Amniotic stem cell (primary cell): ENCODE data around the gene PTPN20.

ENCODE experiments used
- DNase-seq: peaks from one replicate; lab custom pipeline; 2025; lab: John Stamatoyannopoulos, UW

PTPN20 gene

DNA sequence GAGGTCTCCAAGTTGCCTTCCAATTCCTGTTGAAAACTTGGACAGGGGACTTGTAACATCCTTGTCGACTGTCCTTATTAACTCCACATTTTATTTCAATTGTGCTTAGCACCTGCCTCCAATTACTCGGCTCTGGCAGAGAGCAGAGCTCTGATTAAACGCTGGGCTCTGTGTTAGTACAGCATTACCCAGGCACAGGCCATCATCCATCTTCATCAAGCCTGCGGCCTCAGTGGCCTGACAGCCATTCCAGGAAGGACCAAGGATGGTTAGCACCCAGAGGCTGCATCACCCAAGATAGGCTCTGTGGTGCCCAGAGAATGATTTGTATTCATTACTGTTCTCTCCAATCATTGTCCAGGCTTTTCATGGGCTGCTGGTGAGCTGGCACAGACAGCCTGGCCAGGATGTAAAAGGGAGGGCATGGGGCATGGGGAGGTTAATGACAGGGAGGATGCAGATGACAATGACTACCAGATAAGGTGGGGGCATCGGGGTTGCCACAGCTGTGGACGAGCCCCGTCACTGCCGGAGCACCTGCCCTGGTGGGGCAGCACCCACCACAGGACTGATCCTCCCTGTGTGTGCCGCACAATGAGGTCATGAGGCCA, 123.3 kb downstream of the PTPN20 start:
- no peak for DNase-seq

DNA sequence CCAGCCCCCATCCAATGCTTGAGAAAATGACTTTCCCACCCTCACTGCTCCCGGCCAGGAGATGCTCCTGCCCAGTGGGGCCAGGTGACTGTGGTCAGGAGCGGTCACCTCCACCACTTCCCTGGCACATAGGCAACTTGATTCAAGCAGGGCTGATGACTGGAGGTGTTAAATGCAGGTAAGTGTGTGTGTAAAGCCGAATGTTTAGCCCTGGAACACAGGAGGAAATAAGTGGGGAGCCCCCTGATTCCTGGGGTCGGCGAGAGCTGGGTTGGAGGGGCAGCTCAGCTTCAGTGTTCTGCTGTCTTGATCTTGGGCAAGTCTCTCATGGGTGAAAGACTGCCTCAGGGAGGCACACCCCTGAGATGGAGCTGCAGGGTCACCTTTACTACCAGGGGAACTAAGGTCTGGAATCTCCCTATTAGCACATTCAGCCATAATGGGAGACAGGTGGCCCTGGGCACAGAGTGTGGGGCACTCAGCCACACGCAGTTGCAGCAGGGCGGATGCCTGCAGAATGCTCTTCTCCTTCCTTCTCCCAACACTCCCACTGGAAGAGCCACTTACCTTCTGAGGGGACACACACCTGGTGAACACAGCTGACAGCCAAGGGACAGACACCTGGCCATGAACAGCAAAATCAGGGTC, 124.1 kb downstream of the PTPN20 start:
- no peak for DNase-seq

DNA sequence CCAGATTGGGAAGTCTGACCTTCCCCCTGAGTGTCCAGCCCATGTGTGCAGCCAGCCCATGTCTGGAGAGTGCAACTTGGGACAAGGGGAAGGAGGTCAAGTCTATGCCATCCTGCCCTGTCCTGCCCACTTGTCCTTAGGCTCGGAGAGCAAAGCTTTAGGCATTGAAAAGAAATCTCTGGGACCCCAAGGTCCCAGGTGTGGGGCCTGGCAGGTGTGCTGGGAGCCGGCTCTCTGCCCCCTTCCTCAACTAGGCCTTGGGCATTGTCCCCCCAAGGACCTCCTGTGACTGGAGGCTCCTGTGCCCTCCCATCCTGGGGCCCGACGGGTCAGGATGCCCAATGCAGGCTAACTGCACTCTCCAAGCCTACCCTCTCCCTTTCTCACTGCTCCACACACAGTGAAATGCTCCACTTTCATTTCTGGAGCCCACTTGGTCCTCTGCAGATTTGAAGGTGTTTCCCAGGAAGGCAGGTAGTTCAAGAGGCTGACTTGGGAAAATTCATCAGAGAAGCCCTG, 124.7 kb downstream of the PTPN20 start:
- DNase-seq, result no peak

DNA sequence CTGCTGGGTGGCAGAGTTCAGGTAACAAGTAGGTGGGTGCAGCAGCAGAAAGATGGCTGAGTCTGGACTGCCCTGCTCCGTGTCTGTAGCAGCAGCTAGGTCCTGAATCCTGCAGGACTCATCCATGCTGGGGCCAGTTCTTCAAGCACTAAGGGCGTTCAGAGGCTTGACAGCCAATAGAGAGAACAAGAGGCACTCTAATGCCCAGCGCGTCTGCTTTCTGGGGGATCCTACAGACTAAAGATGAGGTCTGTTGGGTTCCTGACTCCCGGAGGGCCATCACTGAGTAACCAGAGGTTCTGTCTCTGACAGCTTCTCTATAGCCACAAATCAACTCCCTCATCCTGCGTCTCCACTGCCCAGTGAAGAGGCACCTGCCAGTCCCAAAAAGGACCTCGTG, 125.5 kb downstream of the PTPN20 start:
- DNase-seq, result no peak

DNA sequence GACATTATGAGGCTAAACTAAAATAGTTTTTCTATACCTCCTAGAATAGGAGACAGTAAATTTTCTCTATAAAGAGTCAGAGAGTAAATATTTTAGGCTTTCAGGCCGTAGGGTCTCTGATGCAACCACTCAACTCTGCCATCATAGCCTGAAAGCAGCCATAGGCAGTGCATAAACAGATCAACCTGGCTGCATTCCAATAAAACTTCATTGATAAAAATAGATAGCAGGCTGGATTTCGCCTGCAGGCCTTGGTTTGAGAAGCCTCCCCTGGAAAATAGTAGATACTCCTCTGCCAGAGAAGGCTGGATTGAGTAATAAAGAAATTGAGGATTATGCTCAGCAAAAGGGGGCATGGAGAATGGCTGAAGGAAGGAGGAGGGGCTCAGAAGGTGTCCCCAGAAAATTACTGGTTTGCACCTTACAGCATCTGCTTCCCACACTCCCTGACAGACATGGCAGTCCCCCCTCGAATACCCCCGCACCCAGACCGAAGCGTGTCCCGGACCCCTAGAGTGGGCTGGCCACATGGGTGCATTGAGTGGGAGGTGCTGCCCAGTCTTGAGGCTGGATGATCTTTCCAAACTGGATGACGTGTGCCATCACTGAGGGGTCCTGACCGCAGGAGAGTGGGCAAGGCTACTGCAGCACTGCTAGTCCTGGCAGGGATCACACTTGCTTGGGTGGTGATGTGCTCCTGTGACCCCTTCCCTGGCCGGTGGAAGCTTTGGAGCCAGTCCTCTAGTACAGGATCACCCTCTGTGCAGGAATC, 126.6 kb downstream of the PTPN20 start:
- DNase-seq, result no peak

DNA sequence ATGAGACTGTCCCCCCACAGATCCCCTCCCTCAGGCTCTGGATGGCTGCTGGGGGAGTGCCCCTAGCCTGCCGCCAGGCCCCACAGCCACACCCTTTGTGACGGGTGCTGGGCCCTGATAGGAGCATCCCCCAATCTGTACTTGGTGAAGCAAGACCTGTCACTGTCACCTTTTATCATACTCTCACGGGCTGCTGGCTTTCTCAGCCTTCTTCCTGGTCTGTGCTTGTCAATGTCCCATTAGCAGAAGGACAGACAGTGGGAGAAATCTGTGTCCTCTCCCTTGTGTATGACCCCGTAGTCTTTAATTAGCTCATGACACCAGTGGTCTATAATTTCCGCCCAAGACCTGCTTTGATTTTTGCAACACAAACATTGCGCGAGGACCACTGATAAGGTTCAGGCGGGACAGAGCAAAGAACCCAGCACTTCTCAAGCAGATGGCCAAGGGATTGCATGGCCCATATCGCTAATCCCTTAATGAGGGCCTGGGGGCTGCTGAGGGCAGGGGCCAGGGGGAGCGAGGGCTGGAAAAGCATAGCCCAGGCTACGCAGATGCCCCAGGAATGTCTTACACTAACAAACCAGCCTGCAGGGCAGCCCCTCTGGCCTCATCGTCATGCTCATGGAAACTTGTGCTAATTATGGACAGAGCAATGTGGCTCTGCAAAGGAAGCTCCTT, 127.8 kb downstream of the PTPN20 start:
- DNase-seq, result no peak

DNA sequence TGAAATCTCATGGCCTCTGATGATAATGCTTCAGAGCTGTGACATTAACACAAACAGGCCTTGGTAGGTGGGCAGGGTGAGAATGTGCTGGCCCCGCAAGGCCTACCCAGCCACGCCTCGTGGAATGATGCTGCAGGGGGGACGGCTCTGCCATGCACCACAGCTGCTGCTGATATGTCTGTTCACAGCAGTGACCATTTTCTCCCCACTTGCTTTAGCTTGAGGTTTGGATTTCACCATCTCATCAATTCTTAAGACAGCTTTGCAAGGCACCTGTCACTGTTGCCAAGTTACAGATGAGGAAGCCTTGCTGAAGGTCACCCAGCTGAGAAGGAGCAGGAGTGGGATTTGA, 128.3 kb downstream of the PTPN20 start:
- DNase-seq, result no peak

DNA sequence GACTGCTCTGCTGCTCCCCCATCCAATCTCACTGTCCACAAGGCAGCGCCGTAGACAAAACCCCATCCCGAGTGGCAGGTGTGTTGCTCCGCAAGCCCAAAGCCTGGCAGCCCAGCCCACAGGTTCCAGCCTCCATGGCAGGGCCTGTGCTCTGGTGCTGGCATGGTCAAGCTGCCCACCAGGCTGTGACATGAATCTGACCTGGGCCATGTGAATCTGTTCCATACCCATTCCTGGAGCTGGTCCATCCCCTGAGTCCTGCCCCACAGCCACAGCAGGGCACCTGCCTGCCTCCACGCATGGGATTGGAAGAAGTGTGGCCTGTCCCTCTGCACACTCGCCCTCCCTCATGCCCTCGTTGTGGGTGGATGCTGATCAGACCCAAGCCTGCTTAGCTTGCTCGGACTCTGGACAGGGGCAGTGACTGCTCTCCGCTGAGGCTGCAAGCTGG, 128.8 kb downstream of the PTPN20 start:
- no peak for DNase-seq

DNA sequence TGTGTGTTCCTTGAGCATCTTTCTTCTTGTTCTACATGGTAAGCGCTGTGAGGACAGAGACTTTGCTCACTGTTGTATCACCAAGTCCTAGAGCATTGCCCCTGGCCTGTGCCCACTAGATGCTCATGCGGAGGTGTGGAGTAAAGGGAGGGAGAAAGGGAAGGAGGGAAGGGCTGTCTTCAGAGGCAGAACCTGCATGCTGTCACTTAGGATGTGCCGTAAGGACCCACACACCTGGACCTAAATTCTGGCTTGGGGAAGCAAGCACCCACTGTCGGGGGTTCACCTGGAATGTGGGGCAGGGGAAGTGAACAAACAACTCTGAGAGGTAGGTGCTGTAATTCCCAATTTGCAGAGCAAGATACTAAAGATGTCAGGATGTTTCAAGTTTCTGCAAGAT, 129.5 kb downstream of the PTPN20 start:
- DNase-seq, result no peak

DNA sequence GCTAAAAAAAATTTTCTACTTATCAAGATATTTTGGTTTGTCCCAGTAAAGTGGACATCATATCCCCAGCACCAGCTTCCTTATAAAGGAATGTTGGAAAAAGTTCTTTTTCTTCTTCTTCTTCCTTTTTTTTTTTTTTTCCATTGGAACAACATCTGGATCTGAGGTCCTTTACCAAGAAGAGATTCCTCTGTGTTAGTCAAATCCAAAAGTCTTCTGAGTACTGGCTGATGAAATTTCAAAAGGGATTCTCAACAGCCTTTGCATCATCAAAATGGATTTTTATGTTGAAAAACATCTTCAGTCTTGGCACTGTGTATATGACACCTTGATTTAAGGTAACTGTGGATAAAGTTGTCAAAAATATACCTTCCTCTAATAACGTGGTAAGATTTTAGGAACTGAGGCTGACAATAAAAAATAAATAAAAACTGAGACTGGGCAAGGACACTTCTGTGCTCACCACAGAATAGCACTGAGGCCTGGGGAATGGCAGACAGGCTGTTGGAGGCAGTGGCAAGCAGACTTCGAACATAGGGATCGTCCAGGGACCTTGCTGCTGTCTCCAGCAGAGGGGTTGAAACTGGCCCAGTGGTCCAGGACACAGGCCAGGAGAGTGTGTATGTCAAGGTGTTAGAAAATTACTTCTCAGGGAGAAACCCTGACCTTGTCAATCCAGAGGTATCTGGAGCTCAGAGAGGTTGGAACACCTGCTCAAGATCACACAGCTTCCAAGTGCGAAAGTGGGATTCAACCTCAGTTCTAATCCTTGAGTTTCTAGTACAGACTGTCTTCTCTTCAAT, 130.4 kb downstream of the PTPN20 start:
- no peak for DNase-seq

DNA sequence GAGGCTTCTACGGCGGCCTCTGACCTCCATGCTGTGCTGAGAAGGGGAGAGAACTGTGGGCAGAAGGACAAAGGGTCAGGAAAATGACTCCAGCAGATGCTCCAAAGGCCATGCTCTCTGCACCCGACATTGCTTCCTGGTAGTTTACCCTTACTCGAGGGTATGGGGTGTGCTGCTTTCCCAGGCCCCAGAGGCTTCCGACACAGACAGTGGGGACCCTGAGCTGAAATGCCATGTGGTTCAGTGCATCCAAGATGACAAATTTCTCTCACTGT, 130.9 kb downstream of the PTPN20 start:
- DNase-seq, result no peak

DNA sequence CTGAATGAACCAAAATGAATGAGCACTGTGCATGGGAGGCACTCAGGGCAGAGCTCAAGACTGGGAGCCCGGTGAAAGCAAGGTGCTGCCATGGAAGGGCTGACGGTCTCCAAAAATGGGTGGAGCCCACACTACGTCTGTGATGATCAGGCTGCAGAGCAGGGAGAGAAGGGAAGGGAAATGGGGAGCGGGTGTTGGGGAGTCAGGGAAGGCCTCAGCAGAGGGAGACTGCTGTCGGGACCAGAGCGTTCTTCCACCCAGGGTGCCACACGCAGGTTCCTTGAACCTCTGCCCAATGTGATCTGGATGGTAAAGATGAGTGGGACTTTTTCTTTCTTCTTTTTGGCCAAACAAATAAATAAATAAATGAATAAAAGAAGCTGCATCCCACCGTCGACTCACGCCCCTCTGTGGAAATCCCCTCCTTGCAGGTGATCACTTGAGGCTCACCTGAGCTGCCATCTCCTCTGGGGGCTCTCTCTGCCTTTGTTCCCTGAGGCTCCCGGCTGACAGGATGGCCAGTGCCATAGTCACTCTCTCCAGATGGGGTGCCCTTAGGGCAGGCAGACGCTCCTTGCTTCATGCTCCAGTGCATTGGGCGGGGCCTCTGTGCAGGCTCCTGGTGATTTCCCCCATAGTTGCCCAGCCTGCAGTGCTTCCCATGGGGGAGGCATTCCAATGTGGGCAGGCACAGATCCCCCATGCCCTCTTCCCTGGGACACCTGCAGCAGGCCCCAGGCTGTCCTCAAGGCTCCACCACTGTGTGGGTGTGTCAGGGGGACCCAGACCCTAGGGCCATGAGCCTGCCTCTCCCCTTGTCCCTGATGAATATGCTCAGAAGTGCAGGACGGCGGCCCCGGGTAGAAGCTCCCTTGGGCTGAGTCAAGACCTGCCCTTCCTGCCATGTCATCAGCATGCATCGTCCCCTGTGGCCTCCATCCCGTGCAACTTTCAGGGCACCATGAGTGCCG, 131.8 kb downstream of the PTPN20 start:
- DNase-seq, result no peak

DNA sequence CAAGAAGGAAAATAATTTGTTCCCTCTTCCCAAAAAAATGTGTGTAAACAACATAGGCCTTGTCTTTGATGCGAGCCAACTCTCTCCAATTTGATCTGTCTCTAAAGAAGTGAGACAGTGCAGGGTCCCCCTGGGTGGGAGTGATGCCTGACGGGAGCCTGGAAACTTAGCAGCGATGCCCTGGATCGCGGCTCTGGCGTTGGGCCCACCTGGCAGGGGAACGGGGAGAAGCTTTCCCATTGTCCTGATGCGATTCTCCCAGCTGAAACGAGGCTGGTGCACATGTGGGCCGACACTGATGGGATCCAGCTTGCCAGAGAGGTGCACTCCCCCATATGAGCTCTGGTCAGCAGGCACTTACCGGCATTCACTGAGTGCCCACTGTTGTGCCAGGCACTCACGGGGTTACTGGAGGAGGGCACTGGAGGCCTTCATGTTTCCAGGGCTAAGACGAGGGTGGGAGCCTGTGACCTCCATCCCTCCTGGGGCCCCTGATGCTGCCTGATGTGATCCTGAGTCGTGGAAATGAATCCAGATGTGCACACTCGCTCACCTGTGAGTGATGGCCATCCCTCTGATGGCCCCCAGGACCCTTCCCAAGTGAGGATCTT, 132.8 kb downstream of the PTPN20 start:
- no peak for DNase-seq

DNA sequence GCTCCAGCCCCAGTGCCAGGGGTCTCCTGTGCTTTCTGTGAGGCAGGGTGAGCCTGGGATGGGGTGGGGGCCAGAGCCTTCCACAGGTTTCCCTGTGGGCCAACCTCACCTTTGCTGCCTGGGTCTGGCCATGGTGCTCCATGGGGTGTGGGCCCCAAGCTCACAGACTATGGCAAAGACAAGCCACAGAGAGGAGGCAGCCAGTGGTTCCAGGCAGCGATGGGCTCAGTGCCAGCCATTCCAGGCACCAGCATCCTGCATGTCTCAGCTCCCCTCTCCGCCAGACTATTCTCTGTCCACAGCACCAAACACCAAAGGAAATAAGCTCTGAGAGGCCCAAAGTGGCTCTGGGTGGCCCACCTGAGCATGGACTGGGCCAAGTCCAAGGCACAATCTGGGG, 133.5 kb downstream of the PTPN20 start:
- DNase-seq, result no peak

DNA sequence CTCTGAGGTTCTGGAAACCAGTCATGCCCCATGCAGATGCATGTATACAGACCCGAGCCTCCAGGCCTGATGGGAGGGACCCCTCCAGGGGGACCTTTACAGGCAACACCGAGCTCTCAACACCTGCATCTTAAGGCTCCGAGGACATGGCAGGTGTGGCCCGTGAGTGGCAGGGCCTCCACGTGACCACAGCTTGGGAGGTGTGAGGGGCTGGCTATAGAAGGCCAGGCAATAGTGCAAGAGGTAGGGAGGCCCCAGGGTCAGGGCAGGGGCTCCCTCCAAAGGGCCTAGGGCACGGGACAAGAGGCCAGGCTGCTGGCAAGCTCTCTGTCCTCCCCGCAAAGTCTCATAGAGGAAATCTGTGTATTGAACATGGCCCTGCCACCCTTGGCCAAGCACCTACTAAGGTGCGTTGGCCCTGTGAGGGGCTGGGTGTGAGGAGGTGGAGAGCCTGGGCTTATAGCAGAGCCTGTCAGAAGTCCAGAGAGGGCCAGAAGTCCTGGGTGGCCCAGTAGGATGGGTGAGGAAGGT, 134.2 kb downstream of the PTPN20 start:
- DNase-seq, result no peak

DNA sequence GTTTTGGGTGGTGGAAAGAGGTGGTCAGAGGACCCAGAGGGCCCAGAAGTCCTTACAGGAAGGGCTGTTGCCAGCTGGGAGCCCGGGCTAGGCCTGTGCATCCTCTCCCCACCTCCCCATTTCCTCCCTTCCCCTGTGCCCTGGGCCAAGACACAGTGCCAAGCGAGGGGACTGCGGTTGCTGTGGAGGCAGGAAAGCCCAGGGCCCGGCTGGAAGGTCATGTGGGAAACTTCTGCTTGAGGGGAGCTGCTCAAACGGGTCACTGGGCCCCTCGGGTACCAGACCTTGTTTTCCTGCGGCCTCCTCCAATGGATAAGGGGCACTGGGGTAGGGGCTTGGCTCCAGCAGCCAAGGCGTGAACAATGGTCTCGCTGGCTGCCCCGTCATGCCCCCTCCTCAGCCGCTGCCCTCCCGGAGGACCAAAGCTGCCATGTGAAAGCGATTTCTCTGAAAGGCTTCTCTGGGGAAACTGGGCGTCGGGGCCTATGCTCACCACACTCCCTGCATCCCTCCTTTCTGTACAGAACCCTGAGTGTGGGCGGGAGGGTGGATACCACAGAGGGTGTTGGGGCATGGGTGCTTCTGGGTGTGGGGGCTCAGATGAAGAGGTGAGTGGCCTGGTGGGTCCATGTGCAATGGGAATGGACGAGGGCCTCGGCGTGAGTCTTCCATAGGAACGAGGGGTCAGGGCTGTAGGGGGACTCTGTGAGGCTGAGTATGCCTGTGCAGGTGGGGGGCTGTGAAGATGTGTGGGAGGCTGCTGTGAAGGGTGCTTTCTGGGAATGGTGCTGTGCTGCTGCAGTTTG, 135.3 kb downstream of the PTPN20 start:
- DNase-seq, result no peak

DNA sequence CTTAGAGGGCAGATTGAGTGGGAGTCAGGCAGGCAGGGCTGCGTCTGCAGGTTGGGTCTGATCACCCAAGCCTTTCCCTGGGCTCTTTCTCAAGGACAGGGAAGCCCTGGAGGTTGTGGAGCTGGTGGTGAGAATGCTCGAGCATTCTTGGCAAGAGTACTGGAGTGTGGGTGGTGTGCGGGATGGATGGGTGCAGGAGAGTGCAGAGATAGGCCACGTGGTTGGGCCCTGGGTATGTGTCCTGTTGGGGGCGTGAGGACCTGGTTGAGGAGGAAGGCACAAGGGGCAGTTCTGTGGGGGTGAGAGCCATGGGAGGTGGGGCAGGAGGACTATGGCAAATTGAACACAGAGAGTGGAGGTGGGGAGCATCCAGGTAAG, 135.9 kb downstream of the PTPN20 start:
- no peak for DNase-seq

DNA sequence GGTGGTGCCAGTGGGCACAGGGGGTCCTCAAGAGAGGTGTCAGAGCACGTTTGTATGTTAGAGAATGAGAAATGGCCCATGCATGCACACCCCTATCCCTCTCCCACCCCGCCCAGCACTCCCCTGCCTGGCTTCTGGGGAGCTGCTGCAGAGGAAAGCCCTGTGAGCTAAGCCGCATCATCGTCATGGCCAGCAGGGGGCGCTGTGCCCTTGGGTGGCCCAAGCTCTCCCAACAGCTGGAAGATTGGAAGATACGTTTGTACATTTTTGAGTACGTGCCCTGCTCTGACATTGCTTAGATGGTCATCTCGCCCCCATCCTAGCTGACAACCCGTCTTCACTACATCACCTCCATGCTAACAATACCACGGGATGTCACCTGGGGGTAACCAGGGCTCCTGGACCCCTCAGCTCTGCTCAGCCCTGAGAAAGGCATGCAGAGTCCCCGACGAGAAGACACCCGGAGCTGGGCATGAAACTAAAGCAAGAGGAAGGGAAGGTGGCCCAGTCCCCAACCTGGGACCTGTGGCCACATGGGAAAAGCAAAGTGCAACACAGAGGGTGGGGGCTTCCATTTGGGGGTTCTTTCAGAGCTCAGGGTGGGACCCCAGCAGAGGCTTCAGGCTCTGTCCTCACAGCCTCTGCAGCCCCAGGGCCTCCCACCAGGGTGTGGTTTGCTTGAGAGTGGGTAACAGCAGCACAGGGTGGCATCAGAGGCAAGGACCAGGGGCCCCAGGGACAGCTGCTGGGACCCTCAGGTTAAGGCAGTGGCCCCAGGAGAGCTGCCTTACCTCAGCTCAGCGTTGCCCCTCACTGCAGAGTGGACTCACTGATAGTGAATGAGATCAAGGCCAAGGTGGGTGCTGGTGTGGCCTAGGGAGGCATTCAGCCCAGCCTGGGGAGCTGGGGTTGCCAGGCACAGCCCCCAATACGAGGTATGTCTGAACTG, 136.6 kb downstream of the PTPN20 start:
- DNase-seq, result peak; percentile 24
